HG02798 (cell line): ENCODE data around the gene STYK1.
"Not testable (repeated sequence)": the region's sequence is repeated elsewhere in the genome, so short reads cannot be mapped to it uniquely, and the experiment has no call there.

Source experiments
- ATAC-seq: cut with Tn5 transposase; IDR thresholded peaks from one replicate; pipeline ENCODE4 v1.9.1; 2021; ENCODE audit warnings: mild to moderate bottlenecking; ENCODE audit not compliant: unreplicated experiment, poor library complexity

Gene STYK1

DNA sequence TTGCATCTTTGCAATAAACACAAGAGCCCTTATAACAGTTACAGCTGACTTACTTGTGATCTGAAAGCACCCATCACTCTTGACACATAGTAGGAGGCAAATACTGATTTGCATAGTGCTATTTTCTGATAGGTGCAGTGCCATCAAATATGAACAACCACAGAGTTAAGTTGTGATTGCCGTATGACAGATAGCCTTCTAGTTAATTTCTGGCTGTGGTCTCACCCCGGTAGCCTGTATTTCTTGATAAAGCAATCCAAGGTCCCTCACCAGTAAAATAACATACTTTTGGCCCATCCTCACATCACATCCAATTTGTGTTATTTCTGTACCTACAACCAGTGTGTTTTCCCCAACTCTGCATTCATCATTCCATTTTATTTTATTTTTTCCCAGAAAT is 23.3 kb upstream of the STYK1 start:
- ATAC-seq = no peak

DNA sequence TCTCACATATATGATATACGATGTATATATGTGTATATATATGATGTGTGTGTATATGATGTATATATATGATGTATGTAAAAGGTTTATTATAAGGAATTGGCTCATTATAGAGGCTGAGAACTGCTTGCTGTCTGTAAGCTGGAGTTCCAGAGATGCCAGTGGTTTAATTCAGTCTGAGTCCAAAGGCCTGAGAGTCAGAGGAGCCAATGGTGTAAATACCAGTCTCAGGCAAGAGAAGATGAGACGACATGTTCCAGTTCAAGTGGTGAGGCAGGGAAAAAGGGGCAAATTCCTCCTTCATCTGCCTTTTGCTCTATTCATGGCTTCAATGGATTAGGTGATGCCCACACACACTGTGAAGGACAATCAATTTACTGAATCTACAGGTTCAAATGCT is 17.1 kb upstream of the STYK1 start:
- ATAC-seq = no peak

DNA sequence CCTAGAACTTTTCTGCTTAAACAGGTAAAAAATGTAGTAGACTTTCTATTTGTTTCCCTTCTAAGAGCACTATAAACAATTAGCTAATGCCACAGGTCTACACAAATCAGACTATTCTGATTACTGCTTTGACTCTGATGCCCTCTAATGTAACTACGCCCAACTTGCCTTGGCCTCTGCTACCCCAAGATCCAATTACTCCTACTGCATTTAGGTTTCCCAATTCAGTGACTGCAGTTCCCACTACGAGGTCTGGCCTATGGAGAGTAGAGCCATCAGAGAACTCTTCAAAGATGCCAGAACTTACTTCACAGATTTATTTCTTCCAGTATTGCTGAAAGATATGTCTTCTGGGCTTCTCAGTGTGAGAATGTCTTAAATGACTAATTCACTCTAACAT is 15.3 kb upstream of the STYK1 start:
- no peak for ATAC-seq

DNA sequence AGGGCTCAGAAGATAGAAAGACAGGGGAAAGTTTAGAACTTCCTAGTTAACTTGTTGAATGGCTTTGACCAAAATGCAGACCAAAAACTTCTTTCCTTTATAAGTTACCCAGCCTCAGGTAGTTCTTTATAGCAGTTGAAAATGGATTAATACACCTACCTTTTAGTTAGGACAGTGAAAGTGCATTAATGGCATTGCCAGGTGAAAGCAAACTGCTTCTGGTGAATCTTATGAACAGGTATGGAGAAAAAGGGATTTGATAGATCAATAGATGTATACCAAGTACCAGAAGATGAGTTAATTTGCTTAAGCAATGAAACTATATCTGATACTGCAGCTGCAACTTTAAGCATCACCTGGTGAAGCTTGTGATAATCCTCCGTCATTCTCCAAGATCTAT is 14.2 kb upstream of the STYK1 start:
- no peak for ATAC-seq

DNA sequence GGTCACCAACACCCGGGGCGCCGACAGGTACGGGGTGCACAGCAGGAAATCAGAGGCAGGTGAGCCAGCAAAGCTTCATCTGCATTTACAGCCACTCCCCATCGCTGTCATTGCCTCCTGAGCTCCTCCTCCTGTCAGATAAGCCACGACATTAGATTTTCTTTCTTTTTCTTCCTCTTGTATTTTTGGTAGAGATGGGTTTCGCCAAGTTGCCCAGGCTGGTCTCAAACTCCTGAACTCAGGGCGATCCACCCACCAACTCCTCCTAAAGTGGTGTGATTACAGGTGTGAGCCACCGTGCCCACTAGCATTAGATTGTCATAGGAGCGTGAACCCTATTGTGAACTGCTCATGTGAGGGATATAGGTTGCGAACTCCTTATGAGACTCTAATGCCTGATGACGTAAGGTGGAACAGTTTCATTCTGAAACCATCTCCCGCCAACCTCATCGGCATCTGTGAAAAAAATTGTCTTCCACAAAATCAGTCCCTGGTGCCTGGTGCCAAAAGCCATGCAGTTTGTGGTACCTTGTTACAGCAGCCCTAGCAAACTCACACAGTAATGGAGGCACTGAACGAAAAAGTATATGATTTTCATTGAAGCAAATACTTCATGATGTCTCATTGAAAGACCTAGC is 1.5 kb downstream of the STYK1 start:
- no peak for ATAC-seq

DNA sequence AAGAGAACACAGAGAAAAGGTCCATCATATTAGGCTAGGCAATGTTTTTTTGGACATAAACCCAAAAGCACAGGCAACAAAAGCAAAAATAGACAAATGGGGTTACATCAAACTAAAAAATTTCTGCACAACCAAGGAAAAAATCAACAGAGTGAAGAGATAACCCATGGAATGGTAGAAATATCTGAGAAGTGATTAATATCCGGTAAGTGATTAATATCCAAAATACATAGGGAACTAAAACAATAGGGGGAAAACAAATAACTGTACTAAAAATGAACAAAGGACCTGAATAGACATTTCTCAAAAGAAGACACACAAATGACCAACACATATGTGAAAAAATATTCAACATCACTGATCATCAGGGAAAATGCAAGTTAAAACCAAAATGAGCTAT is 4.3 kb downstream of the STYK1 start:
- no peak for ATAC-seq

DNA sequence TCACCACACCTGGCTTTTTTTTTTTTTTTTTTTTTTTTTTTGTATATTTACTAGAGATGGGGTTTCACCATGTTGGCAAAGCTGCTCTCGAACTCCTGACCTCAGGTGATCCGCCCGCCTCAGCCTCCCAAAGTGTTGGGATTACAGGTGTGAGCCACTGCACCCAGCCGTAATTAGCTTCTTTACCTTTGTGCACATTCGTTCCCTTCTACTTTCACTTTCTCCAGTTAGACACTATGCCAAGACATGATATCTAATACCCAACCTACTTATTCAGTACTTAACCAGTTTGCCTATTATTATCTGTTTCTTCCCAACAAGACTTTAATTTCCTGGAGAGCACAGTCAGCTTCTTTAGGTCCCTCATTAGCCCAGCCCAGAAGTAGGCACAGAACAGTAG is 5.3 kb downstream of the STYK1 start:
- no peak for ATAC-seq

DNA sequence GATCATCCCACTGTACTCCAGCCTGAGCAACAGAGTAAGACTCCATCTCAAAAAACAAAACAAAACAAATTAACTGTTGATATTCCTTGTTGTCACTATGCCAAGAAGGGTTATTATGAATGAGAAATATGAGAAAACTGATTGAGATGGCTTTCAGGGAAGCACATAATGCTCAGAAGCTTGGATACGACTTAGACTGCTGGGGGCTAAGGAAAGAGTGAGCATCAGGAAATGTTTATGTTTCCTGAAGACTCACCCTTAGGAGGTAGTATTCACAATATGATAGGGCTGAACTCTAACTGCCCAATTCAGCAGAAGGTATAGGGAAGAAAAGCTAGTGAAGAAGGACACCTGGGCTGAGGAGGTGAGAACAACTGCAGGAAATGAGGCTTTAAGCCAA is 6.3 kb downstream of the STYK1 start:
- ATAC-seq = no peak

DNA sequence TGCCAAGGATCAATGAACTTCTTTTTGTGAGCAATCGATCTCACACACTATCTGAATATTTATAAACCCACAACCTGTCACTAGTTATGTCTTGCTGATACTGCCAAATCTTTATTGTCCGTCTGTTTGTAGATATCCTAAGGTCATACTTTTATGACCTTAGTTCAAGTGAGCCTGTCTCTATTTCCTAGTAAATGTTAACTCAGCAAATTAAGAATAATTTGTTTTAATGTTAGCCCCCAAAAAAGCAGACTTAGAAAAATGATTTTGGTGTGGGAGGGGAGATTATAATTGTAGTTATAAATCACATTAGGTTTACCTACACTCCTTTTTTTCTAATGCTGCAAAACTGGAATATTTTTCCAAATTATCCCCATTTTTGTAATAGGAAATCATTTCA is 9.4 kb downstream of the STYK1 start:
- no peak for ATAC-seq

DNA sequence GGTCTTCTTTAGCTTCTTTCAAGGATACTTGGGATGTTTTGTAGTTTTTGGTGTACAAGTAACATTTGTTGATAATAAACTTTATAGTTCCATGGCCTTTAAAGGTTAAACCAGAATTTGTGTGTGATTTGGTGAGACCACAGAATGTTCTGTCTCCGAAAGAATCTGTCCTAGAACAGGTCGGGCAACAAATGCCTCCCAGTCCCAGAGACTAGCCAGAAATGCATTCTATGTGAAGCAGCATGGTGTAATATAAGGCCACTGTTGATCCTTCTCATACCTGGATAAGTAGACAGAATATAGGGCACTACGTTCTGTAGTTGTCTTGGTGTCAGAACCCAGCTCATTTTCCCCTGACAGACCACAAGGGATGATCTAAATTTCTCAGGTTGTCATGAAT is 10.0 kb downstream of the STYK1 start:
- ATAC-seq = no peak

DNA sequence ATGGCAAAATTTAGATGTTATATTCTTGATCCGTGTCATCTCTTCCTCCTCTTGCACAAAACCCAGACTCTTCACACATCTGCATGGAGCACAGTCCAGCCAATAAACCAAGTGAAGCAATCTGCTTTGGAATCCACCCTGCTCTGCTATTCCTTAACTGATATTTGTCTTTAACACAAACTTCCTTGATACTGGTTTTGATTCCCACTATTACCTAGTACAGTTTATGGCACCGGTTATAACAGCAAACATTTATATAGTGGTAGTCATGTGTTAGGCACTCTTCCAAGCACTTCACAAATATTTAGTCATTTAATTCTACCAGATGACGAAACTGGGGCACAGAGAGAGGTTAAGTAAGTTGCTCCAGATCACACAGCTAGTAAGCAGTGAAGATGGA is 12.5 kb downstream of the STYK1 start:
- ATAC-seq = no peak

DNA sequence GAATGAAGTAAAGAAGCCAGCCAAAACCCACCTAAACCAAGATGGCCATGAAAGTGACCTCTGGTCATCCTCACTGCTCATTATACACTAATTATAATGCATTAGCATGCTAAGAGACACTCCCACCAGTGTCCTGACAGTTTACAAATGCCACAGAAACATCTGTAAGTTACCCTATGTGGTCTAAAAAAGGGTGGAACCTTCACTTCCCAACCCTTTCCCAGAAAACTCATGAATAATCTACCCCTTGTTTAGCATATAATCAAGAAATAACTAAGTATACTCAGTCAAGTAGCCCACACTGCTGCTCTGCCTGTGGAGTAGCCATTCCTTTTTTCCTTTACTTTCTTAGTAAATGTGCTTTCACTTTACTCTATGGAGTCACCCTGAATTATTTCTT is 19.8 kb downstream of the STYK1 start:
- no peak for ATAC-seq

DNA sequence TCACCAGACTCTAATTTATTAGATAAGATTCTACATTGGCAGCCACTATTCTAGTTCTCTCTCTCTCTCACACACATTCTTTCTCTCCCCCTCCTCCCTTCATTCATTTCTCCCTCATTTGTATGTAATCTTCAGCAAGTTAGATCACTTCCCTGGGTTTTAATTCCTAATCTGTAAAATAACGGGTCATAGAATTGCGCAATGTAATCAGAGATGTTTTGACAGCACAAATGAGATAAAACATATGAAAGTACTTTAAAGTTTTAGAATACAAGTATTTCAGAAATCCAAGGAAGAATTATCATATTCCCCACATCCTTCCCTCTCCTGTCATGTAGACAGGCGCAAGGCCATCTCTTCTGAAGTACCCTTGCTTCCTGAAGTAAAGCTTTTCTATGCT is 21.7 kb downstream of the STYK1 start:
- ATAC-seq = no peak

DNA sequence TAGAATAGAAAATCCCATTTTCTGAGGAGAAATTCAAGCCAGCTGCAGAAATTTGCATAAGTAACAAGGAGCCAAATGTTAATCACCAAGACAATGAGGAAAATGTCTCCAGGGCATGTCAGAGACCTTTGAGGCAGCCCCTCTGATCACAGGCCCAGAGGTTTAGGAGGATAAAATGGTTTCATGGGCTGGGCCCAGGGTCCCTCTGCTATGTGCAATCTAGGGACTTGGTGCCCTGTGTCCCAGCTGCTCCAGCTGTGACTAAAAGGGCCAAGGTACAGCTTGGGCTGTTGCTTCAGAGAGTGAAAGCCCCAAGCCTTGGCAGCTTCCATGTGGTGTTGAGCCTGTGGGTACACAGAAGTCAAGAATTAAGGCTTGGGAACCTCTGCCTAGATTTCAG is 27.3 kb downstream of the STYK1 start:
- ATAC-seq = not testable (repeated sequence)

DNA sequence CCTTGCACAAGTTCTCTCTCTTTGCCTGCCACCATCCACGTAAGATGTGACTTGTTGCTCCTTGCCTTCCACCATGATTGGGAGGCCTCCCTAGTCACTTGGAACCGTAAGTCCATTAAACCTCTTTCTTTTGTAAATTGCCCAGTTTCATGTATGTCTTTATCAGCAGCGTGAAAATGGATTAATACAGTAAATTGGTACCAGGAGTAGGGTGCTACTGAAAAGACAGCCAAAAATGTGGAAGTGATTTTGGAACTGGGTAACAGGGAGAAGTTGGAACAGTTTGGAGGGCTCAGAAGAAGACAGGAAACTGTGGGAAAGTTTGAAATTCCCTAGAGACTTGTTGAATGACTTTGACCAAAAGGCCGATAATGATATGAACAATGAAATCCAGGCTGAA is 27.9 kb downstream of the STYK1 start:
- ATAC-seq = no peak

DNA sequence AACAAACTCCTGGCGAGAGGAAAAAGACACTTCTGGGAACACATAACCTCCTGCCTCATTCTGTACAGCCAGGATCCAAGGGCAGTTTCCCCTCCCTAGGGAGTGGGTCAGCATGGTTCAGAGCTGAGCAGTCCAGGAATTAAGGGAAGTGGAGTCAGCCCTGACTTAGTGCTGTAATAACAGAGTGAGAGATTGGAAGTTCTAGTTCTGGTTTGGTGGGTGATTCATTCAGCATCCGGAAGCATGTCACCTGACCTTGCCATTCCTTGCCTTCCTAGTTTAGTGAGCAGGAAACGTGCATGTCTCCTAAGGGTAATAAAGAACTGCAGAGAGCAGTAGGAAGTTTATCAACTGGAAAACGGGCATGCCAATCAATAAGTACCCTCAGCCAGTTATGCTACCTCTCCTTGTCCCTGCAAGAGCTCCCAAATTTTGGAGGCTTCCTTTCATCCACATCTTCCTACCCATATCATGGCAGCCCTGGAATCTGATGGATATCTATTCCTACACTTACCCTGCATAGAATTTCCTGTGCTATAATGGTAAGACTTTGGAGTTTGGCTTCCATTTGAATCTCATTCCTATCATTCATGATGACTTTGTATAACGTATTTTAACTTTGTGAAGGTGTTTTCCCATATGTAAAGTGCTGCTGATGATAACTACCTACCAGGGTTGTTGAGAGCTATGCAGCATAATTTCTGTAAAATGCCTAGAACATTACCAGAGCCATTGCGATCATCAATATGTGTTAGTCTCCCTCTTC is 31.9 kb downstream of the STYK1 start:
- ATAC-seq = no peak

DNA sequence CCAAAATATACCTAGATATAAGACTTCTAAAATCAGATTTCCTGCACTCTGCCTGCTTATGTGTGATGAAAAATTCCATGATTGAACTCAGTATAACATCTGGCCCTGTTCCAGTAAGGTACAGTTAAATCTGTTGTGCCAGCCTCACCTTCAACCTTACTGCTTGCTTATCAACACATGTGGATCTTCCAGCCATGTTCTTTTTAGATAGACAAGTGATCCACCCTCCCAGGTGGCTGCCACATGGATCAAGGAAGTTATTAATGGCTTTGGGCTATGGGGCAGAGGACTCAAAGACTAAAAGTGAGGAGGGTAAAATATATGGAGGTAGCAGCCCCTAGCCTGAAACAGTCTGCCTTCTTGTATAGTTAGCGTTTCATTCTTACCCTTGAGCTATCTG is 35.1 kb downstream of the STYK1 start:
- no peak for ATAC-seq

DNA sequence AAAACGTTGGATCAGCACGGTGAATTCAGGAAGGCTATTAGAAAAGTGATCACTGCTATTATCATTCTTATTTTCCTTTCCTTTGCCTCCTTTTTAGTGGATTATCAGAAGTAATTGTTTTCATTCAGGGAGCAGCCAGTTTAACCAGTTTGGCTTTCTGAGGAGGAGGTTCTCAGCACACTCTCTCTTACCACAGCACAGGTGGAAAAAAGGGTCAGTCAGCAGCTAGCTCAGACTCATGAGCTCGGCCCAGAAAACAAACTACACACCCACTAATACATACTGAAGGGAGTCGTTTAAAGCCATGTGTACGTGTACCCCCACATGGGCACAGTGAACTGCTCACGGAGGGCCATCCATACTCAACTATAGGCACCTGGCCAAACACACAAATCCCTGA is 37.2 kb downstream of the STYK1 start:
- ATAC-seq = no peak

DNA sequence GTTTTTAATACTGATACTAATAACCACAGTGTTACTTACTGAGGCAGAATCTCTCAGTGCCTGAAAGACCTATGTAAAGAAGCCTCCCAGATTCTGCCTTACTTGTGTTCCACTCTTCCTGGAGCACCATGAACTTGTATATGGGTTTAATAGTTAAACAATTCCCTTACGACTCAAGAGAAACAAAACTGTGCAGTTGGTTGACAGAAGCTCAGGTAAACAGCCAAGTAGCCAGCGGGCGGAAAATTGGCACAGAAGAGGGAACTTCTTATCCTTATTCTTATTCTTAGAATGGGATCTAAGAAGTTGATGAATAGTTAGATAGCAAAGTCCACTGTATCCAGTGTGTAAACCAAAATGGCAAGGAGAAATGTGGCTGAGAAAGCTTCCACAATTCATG is 37.7 kb downstream of the STYK1 start:
- no peak for ATAC-seq

DNA sequence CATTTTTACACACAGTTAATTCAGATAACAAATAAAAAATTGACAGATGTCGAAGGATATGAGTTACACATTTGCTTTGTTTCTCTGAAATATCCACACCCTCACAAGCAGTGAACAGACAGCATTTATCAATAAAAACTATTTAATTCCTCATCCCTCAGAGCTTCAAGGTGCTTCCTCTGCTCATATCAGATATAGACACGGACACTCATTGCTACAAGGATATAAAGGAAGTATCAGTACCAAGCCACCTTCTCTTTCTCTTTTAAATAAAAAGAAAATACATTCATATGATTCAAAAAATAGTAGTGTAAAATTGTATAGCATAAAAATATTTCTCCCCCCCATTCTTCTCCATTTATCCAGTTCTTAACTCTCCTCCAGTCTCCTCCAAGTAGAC is 38.5 kb downstream of the STYK1 start:
- ATAC-seq = no peak

DNA sequence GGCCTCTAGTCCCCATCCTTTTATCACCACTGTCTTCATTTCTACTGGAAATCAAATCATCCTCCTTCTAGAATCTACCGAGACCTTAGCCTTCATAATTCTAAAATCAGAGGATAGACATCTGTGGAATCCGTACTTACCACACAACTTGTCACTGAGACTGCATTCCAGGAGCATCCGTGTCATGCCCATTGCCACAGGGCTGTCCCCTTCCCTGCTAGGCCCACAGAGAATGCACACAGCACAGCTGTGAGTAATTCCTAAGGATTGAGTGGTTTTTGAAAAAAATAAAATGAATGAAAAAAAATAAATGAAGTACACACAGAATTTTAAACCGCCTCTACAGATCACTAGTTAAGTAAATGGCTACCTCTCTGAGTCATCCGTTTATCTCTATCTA is 39.4 kb downstream of the STYK1 start:
- no peak for ATAC-seq

DNA sequence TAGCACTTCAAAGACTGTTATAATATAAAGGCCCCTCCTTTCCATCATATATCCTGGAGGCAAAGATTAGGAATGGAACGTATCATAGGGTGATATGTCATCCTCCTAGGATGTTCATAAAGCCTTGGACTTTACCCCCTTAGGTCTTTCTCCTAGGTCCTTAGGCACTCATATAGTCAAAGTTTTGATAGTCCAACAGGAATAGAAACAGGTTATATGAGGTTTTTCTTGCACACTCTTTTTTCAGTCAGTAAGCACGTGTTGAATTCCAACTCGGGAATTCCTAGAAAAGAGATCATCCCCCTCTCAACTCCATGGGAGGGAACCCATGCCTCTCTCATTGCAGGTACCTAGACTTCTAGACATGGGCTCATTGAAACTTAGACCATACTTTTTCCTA is 40.3 kb downstream of the STYK1 start:
- ATAC-seq = no peak
